ENCODE results near the gene DNM2. TPM values are rescaled to one million over a fixed set of nuclear protein-coding genes. Genes with fewer than 3 reads are reported as not detected.

DNM2 gene
- total and polyA plus RNA-seq, 2 of the 13 experiments (the other 11 are each of a cell fraction or from before 2014, with no cell fraction given): 41.7 to 59.8 TPM

- no peak for TF ChIP-seq CEBPG (CRISPR knock-in tag; IDR thresholded peaks at IDR 0.05)
Observed at GRCh38 chr19:10797078-10797477, 79.2 kb downstream of the DNM2 start (continued).

- ChIA-PET CTCF (ENCODE audit: low intra/inter-chr PET ratio, low total read pairs) (no interaction called here), POLR2A (no interaction called here)
- intact Hi-C loops (cut with micrococcal nuclease; ENCODE audit: unreplicated experiment): no loop called here
- FAIRE-seq: no peak
- Histone ChIP-seq H3K27ac (ENCODE audit: extremely low read length, insufficient read depth, low read length) (no peak overlapping the region), H3K79me2 (ENCODE audit: insufficient read depth, low read length) (no peaks in the 10 kb centered on the region), H3K4me1 (ENCODE audit: insufficient read depth, low read length) (no peaks in the 10 kb centered on the region), H2AFZ (ENCODE audit: low read length) (no peak overlapping the region), H3K27me3 (ENCODE audit: control insufficient read depth in 1 of 2, insufficient read depth in 2 of 2, low read length in 2 of 2) (no peaks in the 10 kb centered on the region), H3K36me3 (replicated peaks in 1 of 2; ENCODE audit: control insufficient read depth in 1 of 2, insufficient read depth in 2 of 2, low read length in 2 of 2) (peaks cover 26 to 74% of the 10 kb centered on the region in 2 experiments), H3K4me2 (ENCODE audit: low read depth, low read length) (no peak overlapping the region), H3K4me3 (replicated peaks in 1 of 3; ENCODE audit: insufficient read depth in 1 of 3, low read depth in 2 of 3, low read length in 3 of 3) (no peak overlapping the region), H3K9ac (ENCODE audit: insufficient read depth, low read depth, low read length) (no peak overlapping the region), H4K20me1 (ENCODE audit: insufficient read depth, low read length) (no peaks in the 10 kb centered on the region), H3K9me3 (ENCODE audit: low read length) (no peaks in the 10 kb centered on the region)
- no TSS peak for BruUV-seq (replicated peaks)
- 96% methylated on average over 19 of the region's 19 CpGs for WGBS (ENCODE audit: low lambda C conversion rate)
- no peak for DNase-seq (ENCODE audit: low spot score)
- in situ Hi-C loops (cut with HindIII; ENCODE audit: extremely low pct_ligation_motif_present, low pct_unique_long_range_greater_than_20kb): no loop called here
- TF ChIP-seq KAT8 (CRISPR knock-in tag; IDR thresholded peaks at IDR 0.05) (no peak), ZNF512B (CRISPR knock-in tag; IDR thresholded peaks at IDR 0.05; ENCODE audit: borderline replicate concordance) (no peak)
- no peak; the same call in 2 of the 3 replicates for ATAC-seq
Observed at GRCh38 chr19:10797541-10798256, 79.8 kb downstream of the DNM2 start.

All from HepG2 (cell line).